NOMO-1 (cell line): ENCODE measurements around the gene NFAM1.
A peak's percentile ranks its signal among the peaks of the same experiment; 100 is the strongest.

Source experiments
- DNase-seq, 2 experiments: peaks; one replicate each; lab custom pipeline; 2025; ENCODE audit not compliant: unreplicated experiment in 2 of 2; lab: John Stamatoyannopoulos, UW

Gene NFAM1

DNA sequence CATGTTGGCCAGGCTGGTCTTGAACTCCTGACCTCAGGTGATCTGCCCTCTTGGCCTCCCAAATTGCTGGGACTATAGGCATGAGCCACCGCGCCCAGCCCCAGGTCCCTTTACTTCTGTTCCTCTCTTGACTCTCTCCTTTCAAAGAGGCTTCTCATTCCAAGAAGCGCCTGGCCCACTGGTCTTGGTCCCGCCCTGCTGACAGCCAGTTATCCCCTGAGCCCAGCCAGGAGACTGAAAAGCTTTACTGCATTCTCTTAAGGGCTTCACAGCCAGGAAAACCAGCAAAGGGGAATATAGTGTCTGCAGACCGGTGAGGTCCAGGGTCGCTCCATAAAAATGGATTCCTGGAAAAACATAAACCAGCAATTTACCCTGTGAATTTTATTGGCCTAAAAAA lies 68.3 kb downstream of the NFAM1 start:
- no peak for DNase-seq

DNA sequence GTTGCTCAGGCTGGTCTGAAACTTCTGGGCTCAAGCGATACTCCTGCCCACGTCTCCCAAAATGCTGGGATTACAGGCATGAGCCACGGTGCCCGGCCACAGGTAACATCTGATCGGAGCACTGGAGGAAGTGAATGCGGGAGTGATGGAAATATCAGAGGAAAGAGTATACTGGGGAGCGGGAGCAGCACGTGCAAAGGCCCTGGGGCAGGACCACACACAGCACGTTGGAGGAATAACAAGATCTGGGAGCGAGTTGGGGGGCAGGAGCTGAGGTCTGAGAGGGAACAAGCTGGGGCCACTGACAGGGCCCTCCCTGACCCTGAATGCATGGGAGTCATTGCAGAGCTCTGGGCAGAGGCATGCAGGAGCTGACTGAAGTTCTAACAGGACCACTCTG lies 70.7 kb downstream of the NFAM1 start:
- no peak for DNase-seq

DNA sequence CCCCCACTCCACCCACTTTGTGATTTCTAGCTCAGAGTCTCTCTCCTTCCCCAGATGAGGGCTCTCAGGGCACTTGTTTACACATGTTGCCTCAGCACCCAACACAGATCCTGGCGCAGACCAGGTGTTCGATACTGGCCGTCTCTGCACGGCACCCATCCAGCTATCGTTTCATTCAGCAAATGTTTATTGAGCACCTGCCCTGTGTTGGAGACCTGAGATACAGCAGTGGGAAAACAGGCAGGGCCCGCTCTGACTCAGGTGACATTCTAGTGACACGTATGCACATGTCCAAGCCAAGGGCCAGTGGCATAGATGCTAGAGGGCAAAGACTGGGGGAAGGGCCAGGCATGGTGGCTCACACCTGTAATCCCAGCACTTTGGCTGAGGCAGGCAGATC lies 71.9 kb downstream of the NFAM1 start:
- DNase-seq = no peak

DNA sequence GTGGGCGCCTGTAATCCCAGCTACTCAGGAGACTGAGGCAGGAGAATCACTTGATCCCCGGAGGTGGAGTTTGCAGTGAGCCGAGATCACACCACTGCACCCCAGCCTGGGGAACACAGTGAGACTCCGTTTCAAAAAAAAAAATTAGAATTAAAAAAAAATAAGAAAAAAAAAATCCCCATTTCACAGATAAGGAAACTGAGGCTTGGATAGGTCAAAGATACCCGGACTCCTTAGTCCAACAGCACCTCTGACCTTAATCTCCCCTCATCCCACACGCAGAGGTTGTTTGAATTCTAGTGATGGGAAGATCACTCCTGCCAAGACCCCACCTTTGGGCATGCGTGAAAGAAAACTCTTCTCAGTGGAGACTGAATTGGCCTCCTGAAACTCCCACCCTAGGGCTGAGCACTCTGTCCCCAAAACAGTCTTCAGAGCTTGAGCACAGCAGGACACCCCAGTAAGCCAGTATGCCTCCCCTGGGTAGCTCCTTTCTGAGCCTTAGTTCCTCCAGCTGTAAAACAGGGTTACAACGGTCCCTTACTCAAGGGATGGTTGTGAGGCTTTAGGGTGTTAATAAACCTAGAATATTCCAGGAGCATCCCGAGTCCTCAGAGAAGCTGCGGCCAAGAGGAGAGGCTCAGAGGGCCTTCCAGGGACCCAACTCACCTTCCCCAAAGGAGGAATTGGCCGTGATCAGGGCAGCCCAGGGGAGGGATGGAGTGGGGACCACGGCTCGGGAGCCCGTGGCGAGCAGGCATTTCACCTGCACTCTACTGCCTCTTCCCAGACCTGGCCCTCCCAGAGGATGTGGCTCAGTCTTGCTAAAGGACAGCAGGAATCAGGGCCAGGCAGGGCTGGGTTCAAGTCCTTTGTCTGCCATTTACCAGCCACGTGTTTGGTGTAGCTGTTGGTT lies 73.3 kb downstream of the NFAM1 start:
- no peak for DNase-seq

DNA sequence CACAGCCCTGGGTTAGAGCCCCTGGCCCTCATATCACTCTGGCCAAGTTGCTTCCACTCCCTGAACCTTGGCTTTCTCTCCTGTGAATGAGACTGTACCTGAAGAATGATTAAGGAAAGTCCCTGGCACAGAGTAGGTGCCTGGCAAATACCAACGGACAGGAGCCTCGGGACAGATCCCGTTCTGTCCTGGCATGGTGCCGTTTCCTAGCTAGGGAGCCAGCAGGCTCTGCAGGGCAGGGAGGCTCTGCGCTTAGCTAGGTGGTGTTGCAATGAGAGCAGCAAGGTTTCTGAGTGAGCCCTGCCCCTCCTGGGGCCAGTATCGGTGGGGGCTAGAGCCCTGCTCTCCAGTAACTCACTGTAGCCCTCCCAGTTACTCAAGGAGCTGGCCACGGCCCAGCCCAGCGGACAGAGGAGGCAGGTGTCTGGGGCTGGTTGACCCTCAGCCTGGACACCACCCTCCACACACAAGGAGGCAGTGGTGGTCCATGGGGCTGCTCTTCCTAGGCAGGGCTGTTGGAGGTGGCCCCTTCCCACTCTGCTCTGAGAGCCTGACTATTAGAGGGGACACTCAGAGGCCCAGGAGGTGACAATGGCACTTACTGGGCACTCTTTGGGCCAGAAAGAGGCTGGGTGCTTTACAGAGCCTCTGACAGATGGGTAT lies 74.4 kb downstream of the NFAM1 start:
- DNase-seq = no peak

DNA sequence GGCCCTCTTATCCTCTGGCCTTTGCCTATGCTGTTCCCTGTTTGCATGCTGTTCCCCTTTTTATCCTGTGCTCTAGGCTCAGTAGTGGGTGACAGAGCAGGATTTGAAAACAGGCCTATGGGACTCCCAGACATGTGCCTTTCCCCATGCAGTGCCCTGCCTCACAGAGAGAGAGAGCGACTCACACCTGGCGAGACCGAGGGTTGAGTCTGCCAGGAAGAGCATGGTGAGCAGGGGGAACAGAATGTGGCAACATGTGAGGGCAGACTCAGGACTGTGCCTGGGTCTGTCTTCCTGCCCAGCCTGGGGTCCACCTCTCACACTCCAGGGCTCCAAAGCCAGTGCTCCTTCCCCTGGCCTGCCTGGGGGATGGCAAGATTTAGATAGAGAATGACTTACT lies 75.0 kb downstream of the NFAM1 start:
- DNase-seq = no peak

DNA sequence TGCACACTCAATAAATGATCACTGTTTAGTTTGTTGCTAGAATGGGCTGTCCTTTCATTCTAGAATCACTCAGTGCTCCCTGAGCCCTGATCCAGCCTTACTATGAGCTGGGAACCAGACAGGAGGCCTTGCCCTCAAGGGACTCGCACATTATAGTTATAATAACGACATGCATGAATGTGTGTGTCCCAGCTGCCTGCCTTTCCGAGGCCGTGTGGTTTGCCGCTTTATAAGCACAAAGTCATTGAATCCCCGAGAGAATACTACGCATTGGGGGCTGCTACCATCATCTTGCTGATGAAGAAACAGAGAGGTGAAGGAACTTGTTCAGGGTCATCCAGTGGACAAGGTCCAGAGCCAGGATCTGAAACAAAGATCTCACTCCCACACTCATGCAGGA lies 75.7 kb downstream of the NFAM1 start:
- no peak for DNase-seq

DNA sequence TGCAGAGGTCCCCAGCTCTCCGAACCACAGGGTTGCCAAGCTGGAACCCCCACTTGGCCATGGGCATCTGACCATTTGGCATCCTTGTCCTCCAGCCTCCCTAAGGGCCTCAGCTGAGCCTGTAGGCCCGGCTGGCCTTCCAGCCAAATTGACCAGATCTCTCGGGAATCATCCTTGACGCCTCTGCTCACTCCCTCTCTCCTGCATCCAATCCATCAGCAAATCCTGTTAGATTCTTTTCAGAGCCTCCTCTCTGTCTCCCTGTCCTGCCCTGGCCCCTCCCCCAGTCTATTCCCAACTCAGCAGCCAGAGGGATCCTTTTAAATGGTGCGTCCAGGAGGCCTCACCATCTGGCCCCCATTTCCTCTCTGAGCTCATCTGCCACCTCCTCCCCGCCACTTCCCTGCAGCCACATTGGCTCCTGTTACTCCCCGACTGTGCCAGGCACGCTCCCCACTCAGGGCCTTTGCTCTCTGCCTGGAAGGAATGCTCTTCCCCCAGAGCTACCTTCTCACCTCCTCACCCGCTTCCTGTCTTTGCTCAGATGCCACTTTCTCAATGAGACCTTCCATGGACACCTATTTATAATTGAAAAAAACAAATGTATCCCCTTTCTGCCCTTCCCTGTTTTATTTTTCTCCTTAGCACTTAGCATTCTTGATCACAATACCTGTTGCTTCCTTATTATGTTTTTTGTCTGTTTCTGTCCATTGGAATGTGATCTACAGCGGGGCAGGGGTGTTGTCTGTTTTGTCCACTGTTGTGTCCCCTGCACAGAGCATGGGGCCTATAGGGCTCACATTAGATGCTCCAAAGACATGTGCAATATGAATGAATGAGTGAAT lies 78.1 kb downstream of the NFAM1 start:
- DNase-seq = no peak

DNA sequence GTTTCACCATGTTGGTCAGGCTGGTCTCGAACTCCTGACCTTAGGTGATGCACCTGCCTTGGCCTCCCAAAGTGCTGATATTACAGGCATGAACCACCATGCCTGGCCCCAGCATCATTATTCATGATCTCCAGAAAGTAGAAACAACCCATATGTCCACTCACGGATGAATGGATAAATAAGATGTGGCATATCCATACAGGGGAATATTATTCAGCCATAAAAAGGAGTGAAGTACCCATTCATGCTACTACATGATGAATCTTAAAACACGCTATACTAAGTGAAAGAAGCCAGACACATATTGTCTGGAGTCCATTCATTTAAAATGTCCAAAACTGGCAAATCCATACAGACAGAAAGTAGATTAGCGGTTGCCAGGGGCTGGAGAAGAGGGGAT lies 81.8 kb downstream of the NFAM1 start:
- DNase-seq = no peak

DNA sequence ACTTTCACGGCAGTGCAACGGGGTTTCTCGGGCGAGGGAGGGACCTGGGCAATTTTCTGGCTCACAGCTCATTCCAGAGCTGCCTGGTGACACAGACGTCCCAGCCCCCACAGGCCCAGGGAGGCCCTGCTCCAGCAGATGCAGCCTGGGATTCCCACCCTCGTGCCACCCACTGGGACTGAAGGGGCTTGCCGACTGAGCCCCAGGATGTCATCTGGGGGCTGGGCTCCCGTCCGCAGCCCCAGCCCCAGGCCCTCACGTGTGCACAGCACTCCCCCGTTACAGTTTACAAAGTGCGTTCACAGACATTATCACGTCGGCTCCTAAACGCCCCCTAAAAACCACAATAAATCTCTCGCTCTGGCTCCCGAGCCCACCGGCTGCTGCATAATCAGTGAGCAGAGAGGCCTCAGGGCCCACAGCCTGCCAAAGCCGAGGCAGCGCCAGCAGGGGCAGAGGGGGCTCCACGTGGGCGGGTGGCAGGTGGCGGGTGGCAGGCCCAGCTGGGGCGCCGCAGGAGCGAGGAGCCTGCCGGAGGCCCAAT lies 84.8 kb downstream of the NFAM1 start:
- no peak for DNase-seq

DNA sequence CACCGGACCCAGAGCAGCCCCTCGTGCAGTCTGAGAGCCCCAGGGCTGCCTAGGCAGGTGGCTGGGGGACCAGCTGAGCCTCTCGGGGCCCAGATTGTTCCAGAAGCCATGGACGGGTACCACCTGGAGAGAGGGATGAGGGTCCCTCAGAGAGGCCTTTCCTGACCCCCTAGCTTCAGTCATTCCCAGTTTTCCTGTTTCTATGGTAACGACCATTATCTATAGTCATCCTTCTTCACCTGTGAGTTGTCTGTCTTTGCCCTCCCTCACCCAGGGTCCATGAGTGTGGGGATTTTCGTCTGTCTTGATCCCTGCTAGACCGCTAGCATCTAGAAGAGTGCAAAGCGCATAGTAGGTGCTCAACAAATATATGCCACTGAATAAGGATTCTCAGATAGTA lies 85.5 kb downstream of the NFAM1 start:
- DNase-seq = no peak

DNA sequence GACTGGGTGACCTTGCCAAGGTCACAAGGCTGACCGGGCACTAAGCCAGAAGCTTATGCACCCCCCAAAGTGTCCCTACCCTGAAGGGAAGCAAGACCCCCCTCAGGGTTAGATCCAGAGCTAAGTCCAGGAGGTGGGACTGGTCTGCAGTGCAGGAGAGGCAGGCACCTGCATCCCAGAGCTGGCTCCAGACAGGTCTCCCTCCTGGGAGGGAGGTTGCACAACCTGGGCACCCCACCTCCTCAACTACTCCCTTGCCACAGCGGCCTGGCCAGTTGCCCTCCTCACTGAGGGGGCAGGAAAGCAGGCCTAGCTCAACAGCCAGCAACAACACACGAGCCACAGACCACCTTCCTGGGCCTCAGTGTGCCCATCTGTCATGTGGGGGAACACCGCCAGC lies 86.7 kb downstream of the NFAM1 start:
- no peak for DNase-seq

DNA sequence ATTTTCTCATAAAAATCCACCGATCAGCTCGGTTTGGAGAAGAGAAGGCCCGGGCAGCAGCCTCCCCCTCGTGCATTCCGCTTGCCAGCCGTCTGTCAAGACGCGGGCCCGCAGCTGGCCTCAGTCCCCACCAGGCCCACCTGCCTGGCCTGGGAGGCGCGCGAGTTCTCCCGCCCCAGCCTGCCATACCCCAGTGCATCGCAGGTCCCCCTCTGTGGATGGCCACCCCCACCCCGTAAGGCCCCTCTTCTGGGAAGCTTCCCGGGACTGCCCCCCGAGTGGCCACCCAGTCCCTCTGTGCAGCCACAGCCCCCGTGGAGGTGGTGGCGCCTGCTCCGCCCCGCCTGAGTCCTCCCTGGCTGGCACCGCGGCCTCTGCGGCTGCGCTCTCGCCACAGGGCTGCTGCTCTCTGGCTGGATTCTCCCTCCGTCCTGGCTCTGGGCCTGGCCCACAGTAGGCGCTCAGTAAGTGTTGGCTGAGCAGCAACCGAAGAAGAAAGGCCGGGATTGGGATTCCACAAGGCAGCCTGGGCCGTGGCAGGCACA lies 87.8 kb downstream of the NFAM1 start:
- no peak for DNase-seq

DNA sequence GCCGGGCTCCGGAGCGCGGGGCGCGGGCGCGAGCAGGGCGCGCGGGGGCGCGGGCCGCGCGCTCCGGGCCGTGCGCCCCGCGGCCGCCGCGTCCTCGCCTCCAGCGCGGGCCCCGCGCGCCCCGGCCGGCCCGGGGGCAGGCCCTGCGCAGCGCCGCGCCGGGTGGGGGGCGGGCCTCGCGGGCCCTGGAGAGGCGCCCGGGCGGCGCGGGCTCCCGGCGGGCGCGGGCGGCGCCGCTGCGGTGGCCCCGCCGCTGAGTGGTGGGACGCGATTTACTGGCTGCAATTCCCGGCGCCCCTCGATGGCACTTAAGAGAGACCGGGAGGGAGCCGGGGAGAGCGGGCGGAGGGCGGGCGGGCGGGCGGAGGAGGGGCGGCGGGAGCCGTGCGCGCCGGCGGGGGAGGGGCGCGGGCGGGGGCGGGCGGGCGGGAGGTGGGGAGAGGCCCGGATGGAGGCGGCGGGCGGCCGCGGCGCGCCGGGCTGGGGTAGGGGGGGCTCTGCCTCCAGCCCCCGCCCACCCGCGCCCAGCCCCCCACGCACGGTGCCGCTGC lies 88.6 kb downstream of the NFAM1 start:
- peak in 1 of 2 experiments; percentile 10 for DNase-seq

DNA sequence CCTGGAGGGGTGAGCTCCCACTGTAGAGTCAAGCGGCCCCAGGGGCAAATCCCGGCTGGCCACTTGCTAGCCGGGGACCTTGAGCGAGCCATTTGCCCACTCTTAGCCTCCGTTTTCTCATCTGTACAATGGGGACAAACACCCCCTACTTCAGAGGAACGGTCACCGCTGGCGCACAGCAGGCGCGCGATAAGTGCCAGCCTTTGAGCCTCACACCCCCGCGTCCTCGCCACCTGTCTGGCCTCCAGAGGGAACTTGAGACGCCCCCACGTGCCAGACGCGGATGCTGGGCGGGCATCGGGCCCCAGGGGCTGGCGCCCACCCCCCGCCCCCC lies 89.1 kb downstream of the NFAM1 start:
- no peak for DNase-seq

DNA sequence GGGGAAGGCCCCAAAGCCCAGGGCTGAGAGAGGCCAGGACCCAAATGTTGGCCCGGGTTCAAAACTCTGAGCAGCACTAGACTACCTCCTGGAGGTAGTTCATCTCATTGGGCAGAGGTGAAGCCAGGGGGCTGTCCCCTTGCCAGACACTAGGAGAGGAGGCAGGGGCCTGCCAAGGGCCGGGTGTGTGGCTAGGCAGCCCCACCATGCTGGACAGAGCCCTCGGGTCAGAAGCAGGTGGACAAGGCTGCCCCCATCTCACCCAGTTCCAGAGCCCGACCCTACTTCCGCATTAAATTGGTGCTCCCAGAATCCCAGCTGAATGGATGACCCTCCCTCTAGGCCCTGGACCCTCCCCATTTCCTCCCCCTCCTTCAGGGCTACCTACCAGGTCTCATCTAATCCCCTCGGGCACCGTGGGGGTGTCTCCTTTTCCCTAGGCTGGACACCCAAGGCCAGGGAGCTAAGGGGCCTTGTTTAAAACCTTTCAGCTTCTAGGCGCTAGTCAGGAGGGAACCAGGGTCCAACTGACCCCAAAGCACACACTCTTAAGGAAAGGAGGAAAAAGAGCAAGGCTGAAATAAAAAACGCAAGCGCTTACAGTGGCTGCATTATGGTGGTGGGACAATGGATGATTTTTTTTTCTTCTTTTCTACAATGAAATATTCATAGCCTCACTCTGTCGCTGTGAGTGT lies 89.6 kb downstream of the NFAM1 start:
- DNase-seq = no peak

DNA sequence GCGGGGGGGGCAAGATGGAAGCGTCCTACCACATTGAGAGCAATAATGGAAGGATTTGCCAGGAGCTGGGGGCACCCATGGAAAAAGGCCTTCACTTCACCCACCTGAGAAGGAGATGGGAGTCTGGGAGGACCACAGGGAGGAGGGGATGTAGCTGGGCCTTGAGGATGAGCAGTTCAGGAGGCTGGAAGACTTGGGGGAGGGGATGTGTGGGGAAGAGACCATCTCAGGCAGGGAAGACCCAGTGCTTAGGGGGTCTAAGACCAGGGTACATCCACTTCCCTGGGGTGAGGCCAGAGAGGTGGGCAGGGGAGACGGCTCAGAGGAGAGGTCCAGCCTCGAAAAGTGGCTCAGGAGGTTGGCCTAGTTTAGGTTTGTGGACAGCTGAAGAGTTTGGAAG lies 90.4 kb downstream of the NFAM1 start:
- DNase-seq = no peak

DNA sequence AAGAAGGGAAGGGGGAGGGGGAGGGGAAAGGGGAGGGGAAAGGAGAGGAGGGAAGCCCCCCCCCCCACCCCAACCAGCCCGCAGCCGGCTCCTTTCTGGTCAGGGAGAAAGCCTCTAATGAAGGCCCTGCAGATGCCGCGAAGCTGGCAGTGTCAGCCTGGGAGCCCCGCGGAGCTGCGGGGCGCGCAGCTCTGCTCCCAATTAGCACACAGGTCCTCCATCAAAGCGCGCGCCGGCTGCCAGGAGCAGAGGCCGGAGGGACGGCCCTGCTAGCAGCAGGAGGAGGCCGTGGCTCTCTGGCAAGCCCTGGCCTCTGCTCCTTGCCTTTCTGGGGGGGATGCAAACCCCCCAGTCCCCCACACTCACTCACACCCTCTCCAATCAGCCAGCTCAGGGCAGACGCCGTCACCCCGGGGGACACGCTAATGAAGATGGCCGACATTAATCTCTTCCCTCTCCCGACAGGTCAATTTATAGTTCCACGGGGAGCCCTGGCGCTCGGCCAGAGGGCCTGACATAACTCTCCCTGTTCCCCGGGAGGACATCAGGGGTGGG lies 91.3 kb downstream of the NFAM1 start:
- no peak for DNase-seq

DNA sequence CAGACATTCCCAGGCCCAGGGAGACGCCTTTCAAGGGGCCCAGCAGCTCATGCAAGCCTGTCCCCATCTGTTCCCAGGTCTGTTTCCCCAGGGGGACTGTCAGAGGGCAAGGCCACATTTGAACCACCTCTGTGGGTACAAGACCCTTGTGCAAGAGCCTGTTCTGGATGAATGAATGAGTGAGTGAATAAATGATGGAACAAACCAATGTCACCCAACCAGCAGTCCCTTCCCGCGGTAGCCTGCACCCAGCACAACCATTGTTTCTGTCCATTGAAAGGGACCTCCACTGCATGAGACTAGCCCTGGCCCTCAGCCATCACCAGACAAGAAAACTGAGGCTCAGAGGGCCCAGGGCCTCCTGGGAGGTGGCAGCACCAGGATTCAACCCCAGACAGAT lies 92.1 kb downstream of the NFAM1 start:
- DNase-seq = no peak

DNA sequence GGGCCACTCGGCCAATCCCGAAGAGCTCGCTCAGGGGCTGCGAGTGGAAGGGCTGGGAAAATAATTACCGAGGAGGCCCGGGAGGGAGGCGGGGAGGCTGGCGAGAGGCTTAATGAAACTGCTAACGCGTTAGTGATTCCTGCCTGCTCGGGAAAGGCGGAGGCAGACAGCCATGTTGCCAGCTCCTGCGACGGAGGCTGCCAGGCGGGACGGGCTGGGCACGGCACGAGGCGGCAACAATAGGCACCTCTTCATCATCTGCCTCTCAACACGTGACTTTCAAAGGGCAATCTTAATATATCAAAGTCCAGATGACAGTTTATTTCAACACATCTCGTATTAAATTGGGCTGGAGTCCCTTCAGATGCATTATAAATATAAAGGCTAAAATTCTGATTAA lies 93.7 kb downstream of the NFAM1 start:
- no peak for DNase-seq
